ENCODE data around the gene DCAF8. TPM values are rescaled to one million over a fixed set of nuclear protein-coding genes. Genes with fewer than 3 reads are reported as not detected.

The DCAF8 gene
- total and polyA plus RNA-seq, 7 donors = 45.4 to 204 (median 182) TPM

DNA sequence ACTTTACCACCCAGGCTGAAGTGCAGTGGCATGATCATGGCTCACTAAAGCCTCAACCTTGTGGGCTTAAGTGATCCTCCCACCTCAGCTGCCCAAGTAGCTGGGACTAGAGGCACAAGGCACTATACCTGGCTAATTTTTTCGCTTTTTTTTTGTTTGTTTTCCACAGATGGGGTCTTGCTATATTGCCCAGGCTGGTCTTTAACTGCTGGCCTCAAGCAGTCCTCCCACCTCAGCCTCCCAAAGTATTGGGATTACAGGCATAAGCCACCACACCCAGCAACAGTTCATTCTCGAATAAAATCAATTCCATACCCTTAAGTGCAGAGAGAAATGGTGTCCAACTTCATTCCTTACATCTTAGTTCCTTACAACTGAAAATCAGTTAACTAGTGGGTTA is 24.8 kb downstream of the DCAF8 start:
- DNase-seq (no peak), ATAC-seq (no peak)
- TF ChIP-seq CTCF (IDR thresholded peaks at IDR 0.05) = no peak
- Histone ChIP-seq H3K27ac (peak overlapping the region; percentile 50), H3K27me3 (ENCODE audit: insufficient read depth in 3 of 3, low read length in 2 of 3) (no peaks in the 10 kb centered on the region), H3K36me3 (ENCODE audit: insufficient read depth in 1 of 2, low read depth in 1 of 2) (peaks cover 2 to 98% of the 10 kb centered on the region in 2 donors), H3K4me3 (no peak overlapping the region), H3K9me3 (no peaks in the 10 kb centered on the region), H3K4me1 (peaks cover 25% of the 10 kb centered on the region)
- intact Hi-C loops (cut with DNase I) = no loop called here
- 91 to 96% (median 95%) methylated on average over 2 of the region's 2 CpGs for WGBS, 3 donors

DNA sequence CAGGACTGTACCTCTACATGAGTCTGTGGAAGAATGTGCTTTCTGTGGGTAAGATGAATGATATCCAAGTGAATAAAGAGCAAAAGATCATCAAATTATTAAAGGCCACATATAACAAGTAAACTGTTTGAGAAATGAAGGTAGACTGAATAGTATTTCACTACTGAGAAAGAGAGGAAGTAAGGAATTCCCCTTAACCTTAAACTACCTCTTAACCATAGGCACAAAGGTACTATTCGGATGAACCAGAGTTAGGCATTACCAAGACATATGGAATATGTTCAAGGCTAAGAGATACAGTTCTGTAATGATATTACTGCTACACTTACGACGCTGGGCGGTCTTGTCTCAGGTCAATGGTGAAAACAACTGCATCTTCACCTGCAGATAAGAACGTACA is 25.5 kb downstream of the DCAF8 start:
- H3K27me3 ChIP-seq (ENCODE audit: insufficient read depth in 3 of 3, low read length in 2 of 3) = no peaks in the 10 kb centered on the region
- 90 to 94% (median 91%) methylated on average over 5 of the region's 5 CpGs for WGBS, 3 donors
- H3K4me1 ChIP-seq = peaks cover 21% of the 10 kb centered on the region
- intact Hi-C loops (cut with DNase I) = no loop called here
- no peak overlapping the region for H3K4me3 ChIP-seq
- TF ChIP-seq CTCF (IDR thresholded peaks at IDR 0.05) = no peak
- DNase-seq (no peak), ATAC-seq (no peak)
- peaks cover 2 to 98% of the 10 kb centered on the region in 2 donors for H3K36me3 ChIP-seq (ENCODE audit: insufficient read depth in 1 of 2, low read depth in 1 of 2)
- no peak overlapping the region for H3K27ac ChIP-seq
- H3K9me3 ChIP-seq = no peaks in the 10 kb centered on the region

GRCh38 chr1:160232911-160233310 is 29.4 kb downstream of the DCAF8 start:
- H3K4me1 ChIP-seq = peaks cover 3% of the 10 kb centered on the region
- H3K27ac ChIP-seq = no peak overlapping the region
- intact Hi-C loops (cut with DNase I) = no loop called here
- H3K4me3 ChIP-seq = no peak overlapping the region
- no peak for TF ChIP-seq CTCF (IDR thresholded peaks at IDR 0.05)
- H3K9me3 ChIP-seq = no peaks in the 10 kb centered on the region
- no peak for DNase-seq
- peaks cover 7 to 100% of the 10 kb centered on the region in 2 donors for H3K36me3 ChIP-seq (ENCODE audit: insufficient read depth in 1 of 2, low read depth in 1 of 2)
- no peak for ATAC-seq
- no peaks in the 10 kb centered on the region for H3K27me3 ChIP-seq (ENCODE audit: insufficient read depth in 3 of 3, low read length in 2 of 3)

DNA sequence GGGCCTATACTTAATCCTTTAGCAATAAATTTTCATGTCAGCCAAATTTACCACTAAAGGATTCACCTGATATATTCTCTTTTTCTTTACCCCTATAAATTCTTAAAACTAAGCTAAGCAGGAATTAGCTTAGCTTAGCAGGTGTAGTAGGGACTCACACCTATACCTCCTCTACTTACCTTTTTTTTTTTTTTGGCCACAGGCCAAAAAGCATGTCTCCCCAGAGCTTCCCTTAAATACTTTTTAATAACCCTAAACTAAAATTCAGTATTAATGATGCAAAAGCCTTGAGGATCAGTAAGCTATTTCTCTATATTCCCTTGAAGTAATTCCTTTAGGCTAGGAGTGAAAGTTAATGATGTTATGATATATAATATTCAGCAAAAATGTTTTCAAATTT is 33.9 kb downstream of the DCAF8 start:
- no peak overlapping the region for H3K4me3 ChIP-seq
- ATAC-seq (no peak), DNase-seq (no peak)
- TF ChIP-seq CTCF (IDR thresholded peaks at IDR 0.05) = no peak
- H3K4me1 ChIP-seq = peaks cover 13% of the 10 kb centered on the region
- no peak overlapping the region for H3K27ac ChIP-seq
- H3K36me3 ChIP-seq (ENCODE audit: insufficient read depth in 1 of 2, low read depth in 1 of 2) = peaks cover 16 to 100% of the 10 kb centered on the region in 2 donors
- intact Hi-C loops (cut with DNase I) = no loop called here
- no peaks in the 10 kb centered on the region for H3K27me3 ChIP-seq (ENCODE audit: insufficient read depth in 3 of 3, low read length in 2 of 3)
- H3K9me3 ChIP-seq = no peaks in the 10 kb centered on the region

- Histone ChIP-seq H3K36me3 (ENCODE audit: insufficient read depth in 1 of 2, low read depth in 1 of 2) (peaks cover 20 to 100% of the 10 kb centered on the region in 2 donors), H3K9me3 (no peaks in the 10 kb centered on the region), H3K27ac (peak overlapping the region; percentile 61), H3K4me1 (peaks cover 13% of the 10 kb centered on the region), H3K4me3 (no peak overlapping the region), H3K27me3 (ENCODE audit: insufficient read depth in 3 of 3, low read length in 2 of 3) (no peaks in the 10 kb centered on the region)
- ATAC-seq (no peak), DNase-seq (no peak)
- no peak for TF ChIP-seq CTCF (IDR thresholded peaks at IDR 0.05)
- intact Hi-C loops (cut with DNase I) = no loop called here
- 85 to 97% (median 87%) methylated on average over 1 of the region's 1 CpG for WGBS, 3 donors
Observed at GRCh38 chr1:160227561-160227960, 34.8 kb downstream of the DCAF8 start.

Measured in psoas muscle (tissue), 8 donors.